Measurements from ENCODE around the gene MOB1B. TPM values are rescaled to one million over a fixed set of nuclear protein-coding genes. Genes with fewer than 3 reads are reported as not detected.
"Not testable (repeated sequence)": the region's sequence is repeated elsewhere in the genome, so short reads cannot be mapped to it uniquely, and the experiment has no call there.

The MOB1B gene
- total RNA-seq, 1 experiment from 2014 or later = 33.2 TPM

- H3K36me3 ChIP-seq (ENCODE audit: control insufficient read depth in 1 of 2, insufficient read depth in 2 of 2, low read length in 2 of 2); intact Hi-C loops (cut with micrococcal nuclease); H3K9me2 ChIP-seq (ENCODE audit: insufficient read depth); CTCF ChIA-PET; H3K9ac ChIP-seq (ENCODE audit: low read length); BruUV-seq (replicated peaks); H3K4me3 ChIP-seq (replicated peaks in 1 of 2; ENCODE audit: low read depth in 1 of 2, low read length in 2 of 2); POLR2A ChIA-PET; H3K79me2 ChIP-seq (ENCODE audit: insufficient read depth, low read length); ATAC-seq; H4K20me1 ChIP-seq (ENCODE audit: insufficient read depth); RAD21 ChIA-PET (ENCODE audit: low non-redundant PET in 1 of 2, low total read pairs in 2 of 2, uncharacterized antibody in 2 of 2, unreplicated experiment in 2 of 2); H3K9me3 ChIP-seq (ENCODE audit: control insufficient read depth in 1 of 2, insufficient read depth in 1 of 2, low read depth in 1 of 2, low read length in 2 of 2); H3K27ac ChIP-seq (ENCODE audit: low read depth, low read length); H3K27me3 ChIP-seq (ENCODE audit: insufficient read depth, low read length); H2AFZ ChIP-seq (ENCODE audit: low read depth, low read length, poor library complexity, severe bottlenecking): not testable (repeated sequence)
- peak; percentile 18 for DNase-seq (ENCODE audit: low read depth, low spot score)
- Histone ChIP-seq H3K4me1 (ENCODE audit: control insufficient read depth in 1 of 2, insufficient read depth in 2 of 2, low read length in 2 of 2) (peaks cover 6 to 20% of the 10 kb centered on the region in 2 experiments), H3K4me2 (ENCODE audit: low read length) (peak overlapping the region; percentile 43)
These were observed 129.9 kb downstream of the MOB1B start for GRCh38 chr4:71032106-71032505.

Other genes with a start within 250 kb of the MOB1B start
- 0.79 TPM for gene JCHAIN, start 235.9 kb upstream of the MOB1B start, total RNA-seq (2021; ENCODE audit: unreplicated experiment)
- 33.7 TPM for gene UTP3, start 213.8 kb upstream of the MOB1B start, total RNA-seq (2021; ENCODE audit: unreplicated experiment)
- 32.9 TPM for gene RUFY3, start 180.4 kb upstream of the MOB1B start, total RNA-seq (2021; ENCODE audit: unreplicated experiment)
- gene GRSF1, start 62.5 kb upstream of the MOB1B start, total RNA-seq (2021; ENCODE audit: unreplicated experiment) = 131 TPM
- gene DCK, start 91.3 kb downstream of the MOB1B start, total RNA-seq (2021; ENCODE audit: unreplicated experiment) = 23.0 TPM

Data from HCT116 (cell line).